Measurements from ENCODE around the gene SLC38A5. TPM values are rescaled to one million over a fixed set of nuclear protein-coding genes. Genes with fewer than 3 reads are reported as not detected.

SLC38A5 gene
- total and polyA plus RNA-seq, 9 of the 15 experiments (the other 6 are each of a cell fraction or from before 2014, with no cell fraction given) = 9.3 to 228 (median 142) TPM

DNA sequence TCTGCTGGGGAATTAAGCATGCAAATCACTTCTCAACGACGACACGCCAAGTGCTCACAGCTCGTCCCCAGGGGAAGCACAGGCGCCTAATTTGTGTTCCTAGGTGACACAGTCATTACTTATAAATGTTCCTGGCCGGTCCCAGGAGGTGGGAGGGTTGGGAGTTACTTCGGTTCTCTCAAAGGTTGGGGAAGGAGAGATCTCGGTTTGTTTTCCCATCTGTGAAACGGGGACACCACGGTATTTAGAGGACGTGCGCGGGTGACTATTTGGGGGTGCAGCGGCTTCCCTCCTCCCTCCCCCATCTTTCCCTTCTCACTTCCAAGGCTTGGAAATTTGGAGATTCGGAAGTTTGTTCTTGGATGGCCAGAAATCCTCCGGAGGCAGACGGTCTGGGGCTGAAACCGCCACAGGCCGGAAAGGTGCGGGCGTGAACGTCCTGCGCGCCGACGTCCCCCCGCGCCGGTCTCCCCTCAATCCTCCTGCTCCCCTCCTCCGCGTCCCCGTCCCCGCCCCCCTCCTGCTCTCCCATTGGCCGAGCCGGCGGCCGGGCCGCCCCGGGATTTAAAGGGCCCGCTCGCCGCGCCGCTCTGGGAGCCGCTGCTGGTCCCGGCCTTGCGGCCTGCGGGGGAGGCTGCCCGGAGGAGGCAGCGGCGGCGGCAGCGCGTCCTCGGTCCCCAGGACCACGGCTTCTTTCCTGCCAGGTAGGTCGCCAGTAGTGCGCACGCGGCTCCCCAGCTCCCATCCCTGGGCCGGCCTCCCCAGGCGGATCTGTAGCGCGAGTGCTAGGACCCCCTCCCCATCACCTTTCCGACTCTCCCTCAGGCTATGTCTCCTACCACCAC, 38.6 kb upstream of the SLC38A5 start, which contains the start of gene PORCN (continued):
- TF ChIP-seq, protein P1, sequence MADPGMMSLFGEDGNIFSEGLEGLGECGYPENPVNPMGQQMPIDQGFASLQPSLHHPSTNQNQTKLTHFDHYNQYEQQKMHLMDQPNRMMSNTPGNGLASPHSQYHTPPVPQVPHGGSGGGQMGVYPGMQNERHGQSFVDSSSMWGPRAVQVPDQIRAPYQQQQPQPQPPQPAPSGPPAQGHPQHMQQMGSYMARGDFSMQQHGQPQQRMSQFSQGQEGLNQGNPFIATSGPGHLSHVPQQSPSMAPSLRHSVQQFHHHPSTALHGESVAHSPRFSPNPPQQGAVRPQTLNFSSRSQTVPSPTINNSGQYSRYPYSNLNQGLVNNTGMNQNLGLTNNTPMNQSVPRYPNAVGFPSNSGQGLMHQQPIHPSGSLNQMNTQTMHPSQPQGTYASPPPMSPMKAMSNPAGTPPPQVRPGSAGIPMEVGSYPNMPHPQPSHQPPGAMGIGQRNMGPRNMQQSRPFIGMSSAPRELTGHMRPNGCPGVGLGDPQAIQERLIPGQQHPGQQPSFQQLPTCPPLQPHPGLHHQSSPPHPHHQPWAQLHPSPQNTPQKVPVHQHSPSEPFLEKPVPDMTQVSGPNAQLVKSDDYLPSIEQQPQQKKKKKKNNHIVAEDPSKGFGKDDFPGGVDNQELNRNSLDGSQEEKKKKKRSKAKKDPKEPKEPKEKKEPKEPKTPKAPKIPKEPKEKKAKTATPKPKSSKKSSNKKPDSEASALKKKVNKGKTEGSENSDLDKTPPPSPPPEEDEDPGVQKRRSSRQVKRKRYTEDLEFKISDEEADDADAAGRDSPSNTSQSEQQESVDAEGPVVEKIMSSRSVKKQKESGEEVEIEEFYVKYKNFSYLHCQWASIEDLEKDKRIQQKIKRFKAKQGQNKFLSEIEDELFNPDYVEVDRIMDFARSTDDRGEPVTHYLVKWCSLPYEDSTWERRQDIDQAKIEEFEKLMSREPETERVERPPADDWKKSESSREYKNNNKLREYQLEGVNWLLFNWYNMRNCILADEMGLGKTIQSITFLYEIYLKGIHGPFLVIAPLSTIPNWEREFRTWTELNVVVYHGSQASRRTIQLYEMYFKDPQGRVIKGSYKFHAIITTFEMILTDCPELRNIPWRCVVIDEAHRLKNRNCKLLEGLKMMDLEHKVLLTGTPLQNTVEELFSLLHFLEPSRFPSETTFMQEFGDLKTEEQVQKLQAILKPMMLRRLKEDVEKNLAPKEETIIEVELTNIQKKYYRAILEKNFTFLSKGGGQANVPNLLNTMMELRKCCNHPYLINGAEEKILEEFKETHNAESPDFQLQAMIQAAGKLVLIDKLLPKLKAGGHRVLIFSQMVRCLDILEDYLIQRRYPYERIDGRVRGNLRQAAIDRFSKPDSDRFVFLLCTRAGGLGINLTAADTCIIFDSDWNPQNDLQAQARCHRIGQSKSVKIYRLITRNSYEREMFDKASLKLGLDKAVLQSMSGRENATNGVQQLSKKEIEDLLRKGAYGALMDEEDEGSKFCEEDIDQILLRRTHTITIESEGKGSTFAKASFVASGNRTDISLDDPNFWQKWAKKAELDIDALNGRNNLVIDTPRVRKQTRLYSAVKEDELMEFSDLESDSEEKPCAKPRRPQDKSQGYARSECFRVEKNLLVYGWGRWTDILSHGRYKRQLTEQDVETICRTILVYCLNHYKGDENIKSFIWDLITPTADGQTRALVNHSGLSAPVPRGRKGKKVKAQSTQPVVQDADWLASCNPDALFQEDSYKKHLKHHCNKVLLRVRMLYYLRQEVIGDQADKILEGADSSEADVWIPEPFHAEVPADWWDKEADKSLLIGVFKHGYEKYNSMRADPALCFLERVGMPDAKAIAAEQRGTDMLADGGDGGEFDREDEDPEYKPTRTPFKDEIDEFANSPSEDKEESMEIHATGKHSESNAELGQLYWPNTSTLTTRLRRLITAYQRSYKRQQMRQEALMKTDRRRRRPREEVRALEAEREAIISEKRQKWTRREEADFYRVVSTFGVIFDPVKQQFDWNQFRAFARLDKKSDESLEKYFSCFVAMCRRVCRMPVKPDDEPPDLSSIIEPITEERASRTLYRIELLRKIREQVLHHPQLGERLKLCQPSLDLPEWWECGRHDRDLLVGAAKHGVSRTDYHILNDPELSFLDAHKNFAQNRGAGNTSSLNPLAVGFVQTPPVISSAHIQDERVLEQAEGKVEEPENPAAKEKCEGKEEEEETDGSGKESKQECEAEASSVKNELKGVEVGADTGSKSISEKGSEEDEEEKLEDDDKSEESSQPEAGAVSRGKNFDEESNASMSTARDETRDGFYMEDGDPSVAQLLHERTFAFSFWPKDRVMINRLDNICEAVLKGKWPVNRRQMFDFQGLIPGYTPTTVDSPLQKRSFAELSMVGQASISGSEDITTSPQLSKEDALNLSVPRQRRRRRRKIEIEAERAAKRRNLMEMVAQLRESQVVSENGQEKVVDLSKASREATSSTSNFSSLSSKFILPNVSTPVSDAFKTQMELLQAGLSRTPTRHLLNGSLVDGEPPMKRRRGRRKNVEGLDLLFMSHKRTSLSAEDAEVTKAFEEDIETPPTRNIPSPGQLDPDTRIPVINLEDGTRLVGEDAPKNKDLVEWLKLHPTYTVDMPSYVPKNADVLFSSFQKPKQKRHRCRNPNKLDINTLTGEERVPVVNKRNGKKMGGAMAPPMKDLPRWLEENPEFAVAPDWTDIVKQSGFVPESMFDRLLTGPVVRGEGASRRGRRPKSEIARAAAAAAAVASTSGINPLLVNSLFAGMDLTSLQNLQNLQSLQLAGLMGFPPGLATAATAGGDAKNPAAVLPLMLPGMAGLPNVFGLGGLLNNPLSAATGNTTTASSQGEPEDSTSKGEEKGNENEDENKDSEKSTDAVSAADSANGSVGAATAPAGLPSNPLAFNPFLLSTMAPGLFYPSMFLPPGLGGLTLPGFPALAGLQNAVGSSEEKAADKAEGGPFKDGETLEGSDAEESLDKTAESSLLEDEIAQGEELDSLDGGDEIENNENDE (IDR thresholded peaks at IDR 0.05; ENCODE audit: low read depth, low read length) = no peak
- TF ChIP-seq CHD4 (IDR thresholded peaks at IDR 0.05; ENCODE audit: insufficient read depth, insufficient replicate concordance, low read depth, low read length, poor library complexity, severe bottlenecking) (no peak), NFATC3 (IDR thresholded peaks at IDR 0.05) (no peak), MCM2 (IDR thresholded peaks at IDR 0.05; ENCODE audit: low read depth) (no peak), TBP (optimal IDR thresholded peaks at IDR 0.05; ENCODE audit: low read depth, low read length) (peak; percentile 47), HIVEP1 (CRISPR knock-in tag; IDR thresholded peaks at IDR 0.05) (no peak)
- TF ChIP-seq, protein P2, sequence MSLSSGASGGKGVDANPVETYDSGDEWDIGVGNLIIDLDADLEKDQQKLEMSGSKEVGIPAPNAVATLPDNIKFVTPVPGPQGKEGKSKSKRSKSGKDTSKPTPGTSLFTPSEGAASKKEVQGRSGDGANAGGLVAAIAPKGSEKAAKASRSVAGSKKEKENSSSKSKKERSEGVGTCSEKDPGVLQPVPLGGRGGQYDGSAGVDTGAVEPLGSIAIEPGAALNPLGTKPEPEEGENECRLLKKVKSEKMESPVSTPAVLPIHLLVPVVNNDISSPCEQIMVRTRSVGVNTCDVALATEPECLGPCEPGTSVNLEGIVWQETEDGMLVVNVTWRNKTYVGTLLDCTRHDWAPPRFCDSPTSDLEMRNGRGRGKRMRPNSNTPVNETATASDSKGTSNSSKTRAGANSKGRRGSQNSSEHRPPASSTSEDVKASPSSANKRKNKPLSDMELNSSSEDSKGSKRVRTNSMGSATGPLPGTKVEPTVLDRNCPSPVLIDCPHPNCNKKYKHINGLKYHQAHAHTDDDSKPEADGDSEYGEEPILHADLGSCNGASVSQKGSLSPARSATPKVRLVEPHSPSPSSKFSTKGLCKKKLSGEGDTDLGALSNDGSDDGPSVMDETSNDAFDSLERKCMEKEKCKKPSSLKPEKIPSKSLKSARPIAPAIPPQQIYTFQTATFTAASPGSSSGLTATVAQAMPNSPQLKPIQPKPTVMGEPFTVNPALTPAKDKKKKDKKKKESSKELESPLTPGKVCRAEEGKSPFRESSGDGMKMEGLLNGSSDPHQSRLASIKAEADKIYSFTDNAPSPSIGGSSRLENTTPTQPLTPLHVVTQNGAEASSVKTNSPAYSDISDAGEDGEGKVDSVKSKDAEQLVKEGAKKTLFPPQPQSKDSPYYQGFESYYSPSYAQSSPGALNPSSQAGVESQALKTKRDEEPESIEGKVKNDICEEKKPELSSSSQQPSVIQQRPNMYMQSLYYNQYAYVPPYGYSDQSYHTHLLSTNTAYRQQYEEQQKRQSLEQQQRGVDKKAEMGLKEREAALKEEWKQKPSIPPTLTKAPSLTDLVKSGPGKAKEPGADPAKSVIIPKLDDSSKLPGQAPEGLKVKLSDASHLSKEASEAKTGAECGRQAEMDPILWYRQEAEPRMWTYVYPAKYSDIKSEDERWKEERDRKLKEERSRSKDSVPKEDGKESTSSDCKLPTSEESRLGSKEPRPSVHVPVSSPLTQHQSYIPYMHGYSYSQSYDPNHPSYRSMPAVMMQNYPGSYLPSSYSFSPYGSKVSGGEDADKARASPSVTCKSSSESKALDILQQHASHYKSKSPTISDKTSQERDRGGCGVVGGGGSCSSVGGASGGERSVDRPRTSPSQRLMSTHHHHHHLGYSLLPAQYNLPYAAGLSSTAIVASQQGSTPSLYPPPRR (CRISPR knock-in tag; IDR thresholded peaks at IDR 0.05; ENCODE audit: borderline replicate concordance) = no peak

Measured in K562 (cell line).